ENCODE measurements around the gene FAM135A. TPM values are rescaled to one million over a fixed set of nuclear protein-coding genes. Genes with fewer than 3 reads are reported as not detected.
"Not testable (repeated sequence)": the region's sequence is repeated elsewhere in the genome, so short reads cannot be mapped to it uniquely, and the experiment has no call there.

Gene FAM135A
- total RNA-seq, 4 donors from 2014 or later = 17.1 to 99.5 (median 35.8) TPM

- no peak overlapping the region for H3K4me3 ChIP-seq
- no peak for DNase-seq
- H3K9me3 ChIP-seq = no peaks in the 10 kb centered on the region
- no peak overlapping the region for H3K27ac ChIP-seq
- H3K27me3 ChIP-seq = no peaks in the 10 kb centered on the region
- intact Hi-C loops (cut with DNase I; ENCODE audit: low total_unique reads) = no loop called here
- H3K36me3 ChIP-seq = no peaks in the 10 kb centered on the region
- no peaks in the 10 kb centered on the region for H3K4me1 ChIP-seq
- no peak for TF ChIP-seq CTCF (IDR thresholded peaks at IDR 0.05)
- no peak for TF ChIP-seq POLR2A (IDR thresholded peaks at IDR 0.05)
Observed at GRCh38 chr6:70552974-70553373, 139.7 kb downstream of the FAM135A start.

GRCh38 chr6:70557998-70558397, 144.7 kb downstream of the FAM135A start:
- Histone ChIP-seq H3K9me3 (no peaks in the 10 kb centered on the region), H3K27me3 (no peaks in the 10 kb centered on the region), H3K4me1 (no peaks in the 10 kb centered on the region), H3K36me3 (no peaks in the 10 kb centered on the region), H3K27ac (no peak overlapping the region), H3K4me3 (no peak overlapping the region)
- DNase-seq = no peak
- TF ChIP-seq CTCF (IDR thresholded peaks at IDR 0.05) = no peak
- TF ChIP-seq POLR2A (IDR thresholded peaks at IDR 0.05) = no peak
- intact Hi-C loops (cut with DNase I; ENCODE audit: low total_unique reads) = no loop called here

DNA sequence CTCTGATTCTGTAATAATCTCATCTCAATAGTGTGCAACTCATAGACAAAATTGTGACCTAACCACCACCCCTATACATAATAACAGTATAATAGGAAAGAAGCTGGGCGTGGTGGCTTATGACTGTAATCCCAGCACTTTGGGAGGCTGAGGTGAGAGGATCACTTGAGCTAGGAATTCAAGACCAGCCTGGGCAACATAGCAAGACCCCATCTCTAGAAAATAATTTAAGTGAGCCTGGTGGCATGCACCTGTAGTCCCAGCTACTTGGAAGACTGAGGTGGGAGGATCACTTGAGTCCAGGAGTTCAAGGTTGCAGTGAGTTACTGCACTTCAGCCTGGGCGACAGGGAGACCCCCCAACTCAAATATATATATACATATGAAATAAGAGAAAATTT, 149.1 kb downstream of the FAM135A start:
- H3K36me3 ChIP-seq; intact Hi-C loops (cut with DNase I; ENCODE audit: low total_unique reads); H3K27ac ChIP-seq; H3K9me3 ChIP-seq; H3K27me3 ChIP-seq; DNase-seq; H3K4me1 ChIP-seq; H3K4me3 ChIP-seq: not testable (repeated sequence)

DNA sequence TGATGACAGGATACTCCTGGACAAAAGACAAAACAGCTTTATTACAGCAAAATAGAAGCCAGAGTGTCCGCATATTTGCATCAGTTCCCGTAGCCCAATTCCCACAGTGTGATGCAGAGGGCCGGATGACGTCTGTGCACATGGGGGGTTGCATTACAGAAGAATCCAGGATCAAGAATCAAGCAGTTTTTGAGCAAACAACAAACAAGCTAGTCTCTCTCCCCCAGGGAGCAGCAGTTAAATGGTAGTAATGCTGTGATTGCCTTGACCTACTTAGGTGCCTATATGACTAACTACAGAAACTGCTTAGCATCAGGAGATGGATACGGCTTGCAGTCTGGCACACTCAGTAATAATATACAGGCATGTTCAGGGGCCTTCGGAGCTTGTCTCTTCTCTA, 150.2 kb downstream of the FAM135A start:
- H3K9me3 ChIP-seq = no peaks in the 10 kb centered on the region
- H3K27ac ChIP-seq = no peak overlapping the region
- no peaks in the 10 kb centered on the region for H3K36me3 ChIP-seq
- intact Hi-C loops (cut with DNase I; ENCODE audit: low total_unique reads) = no loop called here
- no peak overlapping the region for H3K4me3 ChIP-seq
- DNase-seq = peak; percentile 22 to 42
- TF ChIP-seq CTCF (IDR thresholded peaks at IDR 0.05) (no peak), POLR2A (IDR thresholded peaks at IDR 0.05) (no peak)
- no peaks in the 10 kb centered on the region for H3K27me3 ChIP-seq
- no peaks in the 10 kb centered on the region for H3K4me1 ChIP-seq

GRCh38 chr6:70566751-70567382, 153.6 kb downstream of the FAM135A start, which contains the start of gene SDHAF4:
TSS of gene SDHAF4 (plus strand) at chr6:70566930. CDS start at chr6:70566941, 11 bp downstream.
- Histone ChIP-seq H3K27ac (peak within 1 kb of the TSS; percentile 93 to 94), H3K4me1 (no peaks in the 10 kb centered on the region), H3K4me3 (peak within 1 kb of the TSS; percentile 79 to 99), H3K36me3 (no peaks in the 10 kb centered on the region), H3K9me3 (no peaks in the 10 kb centered on the region), H3K27me3 (no peaks in the 10 kb centered on the region)
- peak in 2 of 4 experiments; percentile 5 to 14 for TF ChIP-seq CTCF (IDR thresholded peaks at IDR 0.05)
- TF ChIP-seq POLR2A (IDR thresholded peaks at IDR 0.05) = peak; percentile 53 to 75
- intact Hi-C loops (cut with DNase I; ENCODE audit: low total_unique reads) = no loop called here
- DNase-seq = peak; percentile 91 to 94

Measured in uterus (tissue), 4 donors.